HepG2 (cell line): ENCODE results near the gene CLDN9. TPM values are rescaled to one million over a fixed set of nuclear protein-coding genes. Genes with fewer than 3 reads are reported as not detected.

Experiments used
- ARID2 ChIP-seq: sonication (generic); formaldehyde crosslinking; IDR thresholded peaks from 2 replicates; pipeline ENCODE4 v1.8.1; 2022; ENCODE audit warnings: mild to moderate bottlenecking, missing genetic modification reagents, borderline replicate concordance
- CBFB ChIP-seq: sonication (generic); formaldehyde crosslinking; IDR thresholded peaks from 2 replicates; pipeline ENCODE4 v1.4.0; 2020; ENCODE audit warnings: missing genetic modification reagents
- EED ChIP-seq: sonication (generic); formaldehyde crosslinking; IDR thresholded peaks from 2 replicates; pipeline ENCODE4 v1.5.0; 2020; ENCODE audit warnings: mild to moderate bottlenecking, missing genetic modification reagents
- FOXK1 ChIP-seq: sonication (generic); formaldehyde crosslinking; IDR thresholded peaks from 2 replicates; pipeline ENCODE4 v1.4.0; 2020; ENCODE audit warnings: low read depth, missing genetic modification reagents, borderline replicate concordance
- GRHL1 ChIP-seq: sonication (generic); formaldehyde crosslinking; conservative IDR thresholded peaks from 2 replicates; pipeline ENCODE4 v1.8.0; 2022; ENCODE audit warnings: missing genetic modification reagents
- KDM5A ChIP-seq: fragments of 200-600 bp; sonication (generic); IDR thresholded peaks from 2 replicates; pipeline ENCODE4 v1.7.0; 2018; ENCODE audit warnings: antibody characterized with exemption, mild to moderate bottlenecking, low read length, borderline replicate concordance
- KLF6 ChIP-seq: IDR thresholded peaks from 2 replicates; pipeline ENCODE4 v1.8.0; 2016; ENCODE audit warnings: missing biosample characterization, missing genetic modification reagents
- MXD3 ChIP-seq: IDR thresholded peaks from 2 replicates; pipeline ENCODE4 v1.6.1; 2016; ENCODE audit warnings: mild to moderate bottlenecking, missing biosample characterization, missing genetic modification reagents
- NCOA2 ChIP-seq: sonication (generic); formaldehyde crosslinking; IDR thresholded peaks from 2 replicates; pipeline ENCODE4 v1.8.0; 2022; ENCODE audit warnings: inconsistent platforms
- NFKBIZ ChIP-seq: IDR thresholded peaks from 2 replicates; pipeline ENCODE4 v1.6.1; 2018; ENCODE audit warnings: missing genetic modification reagents, missing compliant biosample characterization
- NPAS2 ChIP-seq: sonication (generic); formaldehyde crosslinking; IDR thresholded peaks from 2 replicates; pipeline ENCODE4 v1.8.0; 2022; ENCODE audit warnings: mild to moderate bottlenecking, missing genetic modification reagents, borderline replicate concordance
- NR3C1 ChIP-seq: sonication (generic); formaldehyde crosslinking; IDR thresholded peaks from 2 replicates; pipeline ENCODE4 v1.4.0; 2020; ENCODE audit warnings: missing genetic modification reagents
- PAX8 ChIP-seq: sonication (generic); formaldehyde crosslinking; IDR thresholded peaks from 2 replicates; pipeline ENCODE4 v1.8.0; 2022; ENCODE audit warnings: mild to moderate bottlenecking, missing genetic modification reagents, borderline replicate concordance
- RAD21 ChIP-seq: fragments of 450-650 bp; formaldehyde crosslinking; IDR thresholded peaks from 2 replicates; pipeline ENCODE4 v1.5.0; 2020; ENCODE audit warnings: mild to moderate bottlenecking
- RFXANK ChIP-seq: IDR thresholded peaks from 2 replicates; pipeline ENCODE4 v1.6.1; 2016
- SP140L ChIP-seq: sonication (generic); formaldehyde crosslinking; IDR thresholded peaks from 2 replicates; pipeline ENCODE4 v1.4.0; 2020; ENCODE audit warnings: missing genetic modification reagents, borderline replicate concordance
- STAG1 ChIP-seq: sonication (generic); formaldehyde crosslinking; IDR thresholded peaks from 2 replicates; pipeline ENCODE4 v1.4.0; 2020; ENCODE audit warnings: missing genetic modification reagents
- YY1 ChIP-seq: IDR thresholded peaks from 2 replicates; pipeline ENCODE4 v1.6.1; 2011; ENCODE audit warnings: low read length, low read depth, moderate library complexity, mild to moderate bottlenecking; ENCODE audit not compliant: insufficient read depth, insufficient replicate concordance
- ZNF263 ChIP-seq: sonication (generic); formaldehyde crosslinking; IDR thresholded peaks from 2 replicates; pipeline ENCODE4 v1.4.0; 2020; ENCODE audit warnings: missing genetic modification reagents
- ZNF282 ChIP-seq: fragments of 450-650 bp; IDR thresholded peaks from 2 replicates; pipeline ENCODE4 v1.6.1; 2018; ENCODE audit not compliant: partially characterized antibody
- ZNF512 ChIP-seq: sonication (generic); formaldehyde crosslinking; IDR thresholded peaks from 2 replicates; pipeline ENCODE4 v1.4.0; 2020; ENCODE audit warnings: mild to moderate bottlenecking, missing genetic modification reagents
- ZNF547 ChIP-seq: sonication (generic); formaldehyde crosslinking; IDR thresholded peaks from 2 replicates; pipeline ENCODE4 v1.5.1; 2020; ENCODE audit warnings: mild to moderate bottlenecking, missing genetic modification reagents
- ZNF556 ChIP-seq: sonication (generic); formaldehyde crosslinking; IDR thresholded peaks from 2 replicates; pipeline ENCODE4 v1.4.0; 2020; ENCODE audit warnings: mild to moderate bottlenecking, missing genetic modification reagents, borderline replicate concordance
- ZNF749 ChIP-seq: sonication (generic); formaldehyde crosslinking; IDR thresholded peaks from 2 replicates; pipeline ENCODE4 v1.8.0; 2022; ENCODE audit warnings: mild to moderate bottlenecking, missing genetic modification reagents, moderate library complexity, borderline replicate concordance
- ZNF766 ChIP-seq: sonication (generic); formaldehyde crosslinking; IDR thresholded peaks from 2 replicates; pipeline ENCODE4 v1.5.0; 2020; ENCODE audit warnings: missing genetic modification reagents, borderline replicate concordance
- ZSCAN5A ChIP-seq: sonication (generic); formaldehyde crosslinking; IDR thresholded peaks from 2 replicates; pipeline ENCODE4 v1.8.0; 2022; ENCODE audit warnings: mild to moderate bottlenecking, missing genetic modification reagents, borderline replicate concordance
- polyA plus RNA-seq, 8 experiments: library from polyadenylated mRNA; depleted of rRNA in 3 of 8; stranded (reverse) in 7 of 8; unstranded in 1 of 8; fragments of >200 nt; fragmentation: Illumina TruSeq in 4 of 8; extraction: Trizol in 4 of 8; gene quantifications; 2 replicates each; pipeline versions ENCODE4 v1.2.1 to v1.2.3, GENCODE V29; 2011 to 2016; ENCODE audit warnings: low read depth in 4 of 8, missing spikeins in 1 of 8, mixed read lengths in 1 of 8; ENCODE audit not compliant: insufficient read depth in 1 of 8
- total RNA-seq, 5 experiments: library from RNA; depleted of rRNA; stranded (reverse); fragments of >200 nt; fragmentation: Illumina TruSeq; extraction: Trizol; gene quantifications; 2 replicates each; pipeline ENCODE4 v1.2.3, GENCODE V29; 2016; ENCODE audit warnings: low read depth in 1 of 5

Gene CLDN9
- total and polyA plus RNA-seq, 2 of the 13 experiments (the other 11 are each of a cell fraction or from before 2014, with no cell fraction given): 0.15 to 0.26 TPM

- TF ChIP-seq MXD3 (CRISPR knock-in tag): peak; percentile 52
- TF ChIP-seq NFKBIZ: peak; percentile 36; the same call in 1 of the 2 replicates
- no peak for TF ChIP-seq NCOA2 (CRISPR knock-in tag)
- TF ChIP-seq NR3C1 (CRISPR knock-in tag): no peak
- TF ChIP-seq YY1: peak; percentile 44
- TF ChIP-seq STAG1 (CRISPR knock-in tag): peak; percentile 28
- no peak for TF ChIP-seq KLF6 (CRISPR knock-in tag)
- TF ChIP-seq SP140L: no peak
- no peak for TF ChIP-seq CBFB (CRISPR knock-in tag)
- TF ChIP-seq ZNF766 (CRISPR knock-in tag): 0 out of 2 replicates have a peak, but pooled peaks have one; percentile 18
- no peak for TF ChIP-seq ZNF749 (CRISPR knock-in tag)
- no peak for TF ChIP-seq GRHL1 (CRISPR knock-in tag)
- TF ChIP-seq PAX8 (CRISPR knock-in tag): no peak
- peak; percentile 93 for TF ChIP-seq ZNF263 (CRISPR knock-in tag)
- no peak for TF ChIP-seq ARID2
- TF ChIP-seq ZNF547: no peak
- TF ChIP-seq RFXANK (CRISPR knock-in tag): no peak
- TF ChIP-seq RAD21 (CRISPR knock-in tag): peak; percentile 44
- TF ChIP-seq ZNF512: no peak
- 0 out of 2 replicates have a peak, but pooled peaks have one; percentile 49 for TF ChIP-seq ZNF556 (CRISPR knock-in tag)
- no peak for TF ChIP-seq EED (CRISPR knock-in tag)
- TF ChIP-seq ZNF282: no peak
- TF ChIP-seq ZSCAN5A (CRISPR knock-in tag): no peak
- no peak for TF ChIP-seq FOXK1 (CRISPR knock-in tag)
- TF ChIP-seq KDM5A: no peak
- no peak for TF ChIP-seq NPAS2 (CRISPR knock-in tag)
These were observed 42.9 kb upstream of the CLDN9 start (continued) for GRCh38 chr16:2969545-2970521.
